GM18868 (cell line): ENCODE results near the gene KCNA5.

Experiments
- ATAC-seq: cut with Tn5 transposase; IDR thresholded peaks from one replicate; pipeline ENCODE4 v1.9.1; 2021; ENCODE audit warnings: mild to moderate bottlenecking, moderate library complexity; ENCODE audit not compliant: unreplicated experiment

Gene KCNA5

GRCh38 chr12:5027046-5027821 is 16.4 kb upstream of the KCNA5 start:
- no peak for ATAC-seq

GRCh38 chr12:5030066-5030465 is 13.6 kb upstream of the KCNA5 start:
- ATAC-seq: no peak

- no peak for ATAC-seq
Measured at GRCh38 chr12:5031242-5031641, 12.4 kb upstream of the KCNA5 start.

GRCh38 chr12:5031958-5032357 is 11.7 kb upstream of the KCNA5 start:
- ATAC-seq: no peak

- no peak for ATAC-seq
Measured at GRCh38 chr12:5032821-5033220, 10.9 kb upstream of the KCNA5 start.

- no peak for ATAC-seq
Measured at GRCh38 chr12:5033883-5034282, 9.8 kb upstream of the KCNA5 start.

- no peak for ATAC-seq
Measured at GRCh38 chr12:5034603-5035002, 9.1 kb upstream of the KCNA5 start.

- ATAC-seq: no peak
Measured at GRCh38 chr12:5035618-5036017, 8.1 kb upstream of the KCNA5 start.

GRCh38 chr12:5036031-5036430 is 7.6 kb upstream of the KCNA5 start:
- no peak for ATAC-seq

GRCh38 chr12:5037795-5038357 is 5.8 kb upstream of the KCNA5 start:
- no peak for ATAC-seq

GRCh38 chr12:5038781-5039311 is 4.8 kb upstream of the KCNA5 start:
- ATAC-seq: no peak

- no peak for ATAC-seq
Measured at GRCh38 chr12:5039815-5040214, 3.9 kb upstream of the KCNA5 start.

- ATAC-seq: no peak
Measured at GRCh38 chr12:5040368-5040767, 3.3 kb upstream of the KCNA5 start.

GRCh38 chr12:5044420-5045295 is 979 bp downstream of the KCNA5 start:
- no peak for ATAC-seq

GRCh38 chr12:5047094-5047493 is 3.4 kb downstream of the KCNA5 start:
- ATAC-seq: no peak

- ATAC-seq: no peak
Measured at GRCh38 chr12:5047729-5048128, 4.0 kb downstream of the KCNA5 start.

- ATAC-seq: no peak
Measured at GRCh38 chr12:5050542-5050941, 6.9 kb downstream of the KCNA5 start.

GRCh38 chr12:5051334-5051733 is 7.7 kb downstream of the KCNA5 start:
- no peak for ATAC-seq

GRCh38 chr12:5051913-5052312 is 8.2 kb downstream of the KCNA5 start:
- ATAC-seq: no peak

GRCh38 chr12:5052348-5052747 is 8.7 kb downstream of the KCNA5 start:
- ATAC-seq: no peak

- ATAC-seq: no peak
Measured at GRCh38 chr12:5059358-5059757, 15.7 kb downstream of the KCNA5 start.

GRCh38 chr12:5060958-5061357 is 17.3 kb downstream of the KCNA5 start:
- no peak for ATAC-seq
